Measurements from ENCODE around the gene KCNQ1. TPM values are rescaled to one million over a fixed set of nuclear protein-coding genes. Genes with fewer than 3 reads are reported as not detected.

Gene KCNQ1
- total RNA-seq, 1 experiment from 2014 or later, result 2.3 TPM

- Histone ChIP-seq H2AFZ (ENCODE audit: low read length) (no peak overlapping the region), H3K14ac (ENCODE audit: insufficient read depth, low read length) (no peak overlapping the region), H3K23ac (ENCODE audit: insufficient read length, low read depth, low read length) (no peak overlapping the region), H2BK120ac (ENCODE audit: low read depth, low read length, poor library complexity, severe bottlenecking) (no peak overlapping the region), H4K8ac (replicated peaks; ENCODE audit: insufficient read length, low read depth, low read length) (no peak overlapping the region), H3K4me2 (ENCODE audit: insufficient read depth, insufficient read length, low read length) (no peak overlapping the region), H4K91ac (ENCODE audit: insufficient read length, low read depth, low read length) (no peak overlapping the region), H4K20me1 (ENCODE audit: control insufficient read depth, insufficient read depth, insufficient read length) (no peaks in the 10 kb centered on the region), H3K4me1 (ENCODE audit: insufficient read depth, low read length) (no peaks in the 10 kb centered on the region), H2AK5ac (ENCODE audit: insufficient read length, low read length) (no peak overlapping the region), H2BK12ac (ENCODE audit: insufficient read length, low read depth, low read length) (no peak overlapping the region), H3T11ph (ENCODE audit: low read length) (no peak overlapping the region), H3K9ac (ENCODE audit: extremely low read depth, insufficient read length, low read length) (no peak overlapping the region), H3K9me3 (ENCODE audit: control insufficient read depth, low read depth, low read length) (no peaks in the 10 kb centered on the region), H2BK5ac (ENCODE audit: insufficient read length, low read length) (no peak overlapping the region), H3K23me2 (ENCODE audit: insufficient read length, low read depth, low read length, poor library complexity, severe bottlenecking) (no peaks in the 10 kb centered on the region), H2BK15ac (ENCODE audit: low read depth, low read length) (no peak overlapping the region), H3K79me2 (ENCODE audit: insufficient read depth, low read length) (no peaks in the 10 kb centered on the region), H3K27me3 (ENCODE audit: insufficient read depth, low read length) (no peaks in the 10 kb centered on the region; the same call in 1 of the 2 replicates), H2BK20ac (ENCODE audit: low read depth, low read length, poor library complexity, severe bottlenecking) (no peak overlapping the region), H3K27ac (ENCODE audit: insufficient read length, low read depth, low read length) (no peak overlapping the region), H3K79me1 (ENCODE audit: insufficient read depth, low read depth, low read length, poor library complexity, severe bottlenecking) (no peaks in the 10 kb centered on the region), H4K5ac (ENCODE audit: insufficient read length, low read depth, low read length) (no peak overlapping the region), H3K18ac (ENCODE audit: insufficient read length, low read depth, low read length) (no peak overlapping the region), H3K56ac (ENCODE audit: insufficient read length, low read depth, low read length) (no peak overlapping the region), H3K4ac (ENCODE audit: low read depth, low read length) (no peak overlapping the region)
- no peak for TF ChIP-seq CTCF (conservative IDR thresholded peaks at IDR 0.05)
- no peak overlapping the region for H3K27ac Mint-ChIP-seq
- peaks cover 71% of the 10 kb centered on the region for H3K27me3 Mint-ChIP-seq (ENCODE audit: low read depth)
- H3K9me3 Mint-ChIP-seq, result peaks cover 15 to 17% of the 10 kb centered on the region in 2 experiments
- peaks cover 27 to 30% of the 10 kb centered on the region in 2 experiments for H3K4me1 Mint-ChIP-seq
- no CpG with 5 or more reads among the region's 14 CpGs for WGBS (ENCODE audit: extremely low coverage, insufficient read length, low lambda C conversion rate)
- no peak for DNase-seq
- peak overlapping the region in 1 of 2 experiments; percentile 20; a peak in 1 of 5 replicates for H3K4me3 Mint-ChIP-seq
- peaks cover 8 to 15% (median 10%) of the 10 kb centered on the region in 3 experiments for H3K36me3 Mint-ChIP-seq (ENCODE audit: insufficient read depth in 1 of 3, low read depth in 3 of 3)
Measured at GRCh38 chr11:2833051-2833715, 388.4 kb downstream of the KCNQ1 start.

Measured in H9 (cell line).